ENCODE measurements around the gene COPE.
"Not testable (repeated sequence)": the region's sequence is repeated elsewhere in the genome, so short reads cannot be mapped to it uniquely, and the experiment has no call there.

The COPE gene

DNA sequence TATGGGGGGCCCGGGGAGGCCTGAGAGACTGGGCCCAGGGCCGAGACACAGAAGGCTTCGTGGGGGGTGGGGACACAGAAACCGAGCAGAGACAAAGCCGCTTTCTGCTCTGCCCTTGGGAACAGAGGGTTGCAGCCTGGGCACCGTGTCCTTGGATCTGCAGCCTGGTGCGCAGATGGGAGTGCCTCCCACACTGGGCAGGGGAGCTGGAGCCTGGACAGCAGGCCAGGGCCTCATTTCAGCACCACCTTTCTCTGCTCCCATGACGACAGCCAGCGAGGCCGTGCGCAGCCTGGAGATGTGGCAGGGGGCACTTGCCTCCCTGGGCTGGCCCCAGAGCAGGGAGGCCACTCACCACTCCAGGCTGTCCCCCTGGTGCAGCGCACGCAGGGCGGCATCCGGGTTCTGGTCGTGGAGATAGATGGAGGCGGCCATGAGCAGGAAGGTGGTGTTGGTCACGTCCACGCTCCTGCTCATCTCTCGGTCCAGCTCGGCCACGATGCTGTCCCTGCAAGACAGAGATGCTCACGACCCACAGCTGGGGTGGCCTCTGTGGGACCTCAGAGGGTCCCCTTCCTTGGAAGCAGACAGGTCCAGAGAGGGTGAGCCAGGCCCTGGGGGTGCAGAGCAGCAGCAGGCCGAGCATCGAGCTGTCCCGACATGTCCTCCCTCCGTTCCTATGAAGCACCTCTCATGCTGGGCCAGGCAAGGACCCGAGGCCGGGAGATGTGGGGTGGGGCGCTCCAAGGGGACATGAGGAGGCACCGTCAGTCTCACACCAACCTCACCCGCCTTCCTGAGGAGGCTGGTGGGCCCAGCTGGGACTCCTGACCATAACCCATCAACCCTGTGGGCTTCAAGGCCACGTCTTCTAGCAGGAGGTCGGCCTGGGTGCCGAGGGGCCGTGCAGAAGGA is 12.3 kb downstream of the COPE start:
- Histone ChIP-seq H3K27me3 (ENCODE audit: insufficient read depth, low read length) (no peaks in the 10 kb centered on the region), H3K79me2 (ENCODE audit: control insufficient read depth, insufficient read depth, low read length, unreplicated experiment) (no peaks in the 10 kb centered on the region), H3K4me1 (ENCODE audit: control insufficient read depth, insufficient read depth, low read length, unreplicated experiment) (no peaks in the 10 kb centered on the region), H3K27ac (ENCODE audit: low read depth, low read length) (no peak overlapping the region), H2AFZ (ENCODE audit: low read length, unreplicated experiment) (no peak overlapping the region), H3K36me3 (ENCODE audit: insufficient read depth, low read length) (no peaks in the 10 kb centered on the region), H3K4me3 (ENCODE audit: low read depth, low read length) (no peak overlapping the region)

DNA sequence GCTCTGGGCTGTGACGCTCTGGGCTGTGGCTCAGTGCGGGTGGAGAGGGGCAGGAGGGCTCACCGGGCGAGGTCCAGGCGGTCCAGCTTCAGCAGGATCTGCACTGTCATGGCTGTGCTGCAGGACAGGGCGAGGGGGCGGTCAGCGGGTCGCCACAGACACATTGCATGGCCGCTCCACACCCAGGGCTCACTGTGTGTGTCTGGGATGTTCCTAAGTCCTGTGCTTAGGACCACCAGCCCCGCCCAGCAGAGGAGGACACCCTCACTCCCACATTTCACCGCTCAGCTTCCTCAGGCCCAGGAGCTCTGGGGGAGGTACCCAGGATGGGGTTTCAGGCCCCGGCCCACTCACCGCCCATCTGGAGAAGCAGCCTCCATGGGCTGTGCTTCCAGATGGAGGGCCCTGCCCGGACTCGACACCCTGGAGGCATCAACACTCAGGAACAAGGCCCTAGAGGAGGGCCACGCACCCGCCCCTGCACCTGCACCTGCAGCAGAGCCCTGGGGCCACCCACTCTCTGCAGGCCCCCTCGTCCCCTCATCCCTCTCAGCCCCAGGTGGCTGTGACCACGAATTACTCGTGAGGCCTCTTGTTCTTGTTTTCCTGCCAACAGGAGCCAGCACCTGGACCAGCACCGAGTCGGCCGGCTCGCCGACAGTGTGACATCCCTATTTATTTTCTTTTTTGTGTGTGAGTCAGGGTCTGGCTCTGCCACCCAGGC is 13.5 kb downstream of the COPE start:
- no peak overlapping the region for H3K27ac ChIP-seq (ENCODE audit: low read depth, low read length)
- H3K36me3 ChIP-seq (ENCODE audit: insufficient read depth, low read length): no peaks in the 10 kb centered on the region
- no peaks in the 10 kb centered on the region for H3K4me1 ChIP-seq (ENCODE audit: control insufficient read depth, insufficient read depth, low read length, unreplicated experiment)
- H2AFZ ChIP-seq (ENCODE audit: low read length, unreplicated experiment): no peak overlapping the region
- no peaks in the 10 kb centered on the region for H3K79me2 ChIP-seq (ENCODE audit: control insufficient read depth, insufficient read depth, low read length, unreplicated experiment)
- H3K4me3 ChIP-seq (ENCODE audit: low read depth, low read length): no peak overlapping the region
- H3K27me3 ChIP-seq (ENCODE audit: insufficient read depth, low read length): no peaks in the 10 kb centered on the region

- Histone ChIP-seq H3K79me2 (ENCODE audit: control insufficient read depth, insufficient read depth, low read length, unreplicated experiment) (no peaks in the 10 kb centered on the region), H2AFZ (ENCODE audit: low read length, unreplicated experiment) (no peak overlapping the region), H3K27ac (ENCODE audit: low read depth, low read length) (no peak overlapping the region), H3K4me1 (ENCODE audit: control insufficient read depth, insufficient read depth, low read length, unreplicated experiment) (no peaks in the 10 kb centered on the region), H3K4me3 (ENCODE audit: low read depth, low read length) (no peak overlapping the region), H3K27me3 (ENCODE audit: insufficient read depth, low read length) (no peaks in the 10 kb centered on the region), H3K36me3 (ENCODE audit: insufficient read depth, low read length) (no peaks in the 10 kb centered on the region)
These were observed 14.1 kb downstream of the COPE start for GRCh38 chr19:18905058-18905456.

DNA sequence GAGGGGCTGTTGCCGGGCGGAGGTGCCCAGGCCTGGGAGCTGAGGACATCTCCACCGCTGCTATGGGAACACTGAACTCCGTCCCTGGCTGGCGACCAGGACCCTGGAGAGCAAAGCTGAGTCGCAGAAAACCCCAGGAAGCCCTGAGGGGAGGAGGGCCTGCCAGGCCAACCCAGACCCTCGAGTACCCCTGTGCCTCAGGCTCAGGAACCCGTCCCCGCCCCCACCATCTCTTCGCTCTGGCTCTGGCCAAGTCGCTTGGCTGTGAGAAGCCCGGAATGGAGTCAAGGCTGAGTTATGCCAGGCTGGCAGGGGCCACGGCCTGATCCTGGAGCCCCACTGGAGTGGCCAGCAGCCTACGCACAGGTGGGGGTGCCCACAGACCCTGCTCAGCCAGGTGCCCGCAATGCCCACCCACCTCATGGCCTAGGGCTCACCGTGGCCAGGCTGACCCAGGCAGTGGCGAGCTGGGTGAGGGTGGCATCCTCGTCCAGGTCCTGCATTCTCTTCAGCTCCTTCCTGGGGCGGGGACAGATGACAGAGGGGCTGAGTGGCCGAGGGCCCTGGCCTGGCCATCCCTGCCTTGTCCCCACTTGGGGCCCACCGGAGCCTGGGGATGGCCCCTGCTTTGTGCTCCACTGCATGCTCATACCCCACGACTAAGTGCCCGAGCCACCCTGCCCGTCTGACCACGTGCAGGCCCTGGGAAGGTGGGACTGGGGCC is 14.7 kb downstream of the COPE start:
- no peaks in the 10 kb centered on the region for H3K4me1 ChIP-seq (ENCODE audit: control insufficient read depth, insufficient read depth, low read length, unreplicated experiment)
- no peaks in the 10 kb centered on the region for H3K36me3 ChIP-seq (ENCODE audit: insufficient read depth, low read length)

DNA sequence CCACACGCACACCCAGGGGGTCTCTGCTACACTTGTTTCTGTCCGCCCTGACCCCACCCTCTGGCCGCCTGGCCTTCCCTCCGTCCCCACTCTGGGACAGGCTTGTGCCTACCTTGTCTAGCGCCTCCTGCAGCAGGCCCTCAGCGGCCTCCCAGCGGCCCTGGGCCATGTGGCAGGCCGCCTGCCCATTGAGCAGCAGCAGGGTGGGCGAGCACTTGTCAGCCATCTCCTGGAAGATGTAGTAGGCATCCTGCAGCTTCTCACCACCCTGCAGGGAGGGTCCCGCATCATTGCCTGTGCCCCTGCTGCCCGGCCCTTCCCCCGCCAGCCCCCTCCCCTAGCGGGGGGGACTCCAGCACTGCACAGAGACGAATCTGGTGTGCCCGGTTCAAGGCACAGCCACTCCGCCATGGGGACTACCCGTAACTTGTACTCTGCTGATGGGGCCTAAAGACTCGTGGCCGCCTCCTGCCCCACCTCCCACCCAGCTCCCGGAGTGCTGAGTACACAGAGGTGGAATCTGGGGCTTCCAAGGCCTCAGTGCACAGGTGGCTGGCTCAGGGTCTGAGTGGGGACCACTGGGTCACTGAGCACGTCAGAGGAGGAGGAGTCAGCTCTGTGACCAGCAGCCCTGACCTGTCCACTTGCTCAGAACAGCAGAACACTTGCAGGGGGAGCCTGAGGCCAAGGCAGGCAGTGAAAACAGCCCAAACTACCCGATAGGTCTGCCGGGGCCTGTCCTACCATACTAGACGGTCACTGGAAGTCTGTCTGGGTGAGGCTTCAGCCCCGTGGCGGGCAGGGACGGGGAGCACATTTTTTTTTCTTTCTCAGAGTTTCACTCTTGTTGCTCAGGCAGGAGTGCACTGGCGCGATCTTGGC is 15.8 kb downstream of the COPE start:
- H3K79me2 ChIP-seq (ENCODE audit: control insufficient read depth, insufficient read depth, low read length, unreplicated experiment): no peaks in the 10 kb centered on the region
- H3K27ac ChIP-seq (ENCODE audit: low read depth, low read length): no peak overlapping the region
- H3K4me3 ChIP-seq (ENCODE audit: low read depth, low read length): no peak overlapping the region
- no peaks in the 10 kb centered on the region for H3K4me1 ChIP-seq (ENCODE audit: control insufficient read depth, insufficient read depth, low read length, unreplicated experiment)
- H3K27me3 ChIP-seq (ENCODE audit: insufficient read depth, low read length): no peaks in the 10 kb centered on the region
- H3K36me3 ChIP-seq (ENCODE audit: insufficient read depth, low read length): no peaks in the 10 kb centered on the region
- H2AFZ ChIP-seq (ENCODE audit: low read length, unreplicated experiment): no peak overlapping the region

More for the DNA sequence above, 14.7 kb downstream of the COPE start:
- Histone ChIP-seq H3K4me3 (ENCODE audit: low read depth, low read length) (no peak overlapping the region), H3K79me2 (ENCODE audit: control insufficient read depth, insufficient read depth, low read length, unreplicated experiment) (no peaks in the 10 kb centered on the region), H3K27ac (ENCODE audit: low read depth, low read length) (no peak overlapping the region), H2AFZ (ENCODE audit: low read length, unreplicated experiment) (no peak overlapping the region), H3K27me3 (ENCODE audit: insufficient read depth, low read length) (no peaks in the 10 kb centered on the region)

DNA sequence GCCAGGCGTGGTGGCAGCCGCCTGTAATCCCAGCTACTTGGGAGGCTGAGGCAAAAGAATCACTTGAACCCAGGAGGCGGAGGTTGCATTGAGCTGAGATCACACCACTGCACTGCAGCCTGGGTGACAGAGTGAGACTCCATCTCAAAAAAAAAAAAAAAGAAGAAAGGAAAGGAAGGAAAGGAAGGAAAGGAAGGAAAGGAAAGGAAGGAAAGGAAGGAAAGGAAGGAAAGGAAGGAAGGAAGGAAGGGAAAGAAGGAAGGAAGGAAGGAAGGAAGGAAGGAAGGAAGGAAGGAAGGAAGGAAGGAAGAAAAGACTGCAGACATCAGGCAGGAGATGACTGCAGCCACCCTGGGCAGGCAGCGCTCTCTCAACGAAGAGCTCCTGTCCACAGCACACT is 16.7 kb downstream of the COPE start:
- H3K4me3 ChIP-seq (ENCODE audit: low read depth, low read length); H2AFZ ChIP-seq (ENCODE audit: low read length, unreplicated experiment); H3K4me1 ChIP-seq (ENCODE audit: control insufficient read depth, insufficient read depth, low read length, unreplicated experiment); H3K27ac ChIP-seq (ENCODE audit: low read depth, low read length); H3K27me3 ChIP-seq (ENCODE audit: insufficient read depth, low read length); H3K36me3 ChIP-seq (ENCODE audit: insufficient read depth, low read length); H3K79me2 ChIP-seq (ENCODE audit: control insufficient read depth, insufficient read depth, low read length, unreplicated experiment): not testable (repeated sequence)

DNA sequence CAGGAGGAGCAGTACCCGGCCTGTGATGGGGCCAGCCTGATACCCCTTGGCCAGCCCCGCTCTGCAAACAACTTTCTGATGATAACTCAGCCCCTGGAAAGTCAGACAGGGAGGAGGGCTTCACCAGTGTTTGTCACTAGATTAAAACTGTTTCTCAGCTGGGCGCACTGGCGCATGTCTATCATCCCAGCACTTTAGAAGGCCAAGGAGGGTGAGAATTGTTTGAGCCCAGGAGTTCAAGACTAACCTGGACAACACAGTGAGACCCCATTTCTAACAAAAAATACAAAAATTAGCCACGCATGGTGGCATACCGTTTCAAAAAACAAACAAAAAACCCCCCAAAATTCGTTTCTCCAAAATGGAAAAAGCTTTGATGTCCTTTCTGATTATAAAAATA is 17.7 kb downstream of the COPE start:
- H2AFZ ChIP-seq (ENCODE audit: low read length, unreplicated experiment): no peak overlapping the region
- H3K4me1 ChIP-seq (ENCODE audit: control insufficient read depth, insufficient read depth, low read length, unreplicated experiment): no peaks in the 10 kb centered on the region
- no peak overlapping the region for H3K27ac ChIP-seq (ENCODE audit: low read depth, low read length)
- no peaks in the 10 kb centered on the region for H3K79me2 ChIP-seq (ENCODE audit: control insufficient read depth, insufficient read depth, low read length, unreplicated experiment)
- H3K4me3 ChIP-seq (ENCODE audit: low read depth, low read length): no peak overlapping the region
- H3K27me3 ChIP-seq (ENCODE audit: insufficient read depth, low read length): no peaks in the 10 kb centered on the region
- H3K36me3 ChIP-seq (ENCODE audit: insufficient read depth, low read length): no peaks in the 10 kb centered on the region

DNA sequence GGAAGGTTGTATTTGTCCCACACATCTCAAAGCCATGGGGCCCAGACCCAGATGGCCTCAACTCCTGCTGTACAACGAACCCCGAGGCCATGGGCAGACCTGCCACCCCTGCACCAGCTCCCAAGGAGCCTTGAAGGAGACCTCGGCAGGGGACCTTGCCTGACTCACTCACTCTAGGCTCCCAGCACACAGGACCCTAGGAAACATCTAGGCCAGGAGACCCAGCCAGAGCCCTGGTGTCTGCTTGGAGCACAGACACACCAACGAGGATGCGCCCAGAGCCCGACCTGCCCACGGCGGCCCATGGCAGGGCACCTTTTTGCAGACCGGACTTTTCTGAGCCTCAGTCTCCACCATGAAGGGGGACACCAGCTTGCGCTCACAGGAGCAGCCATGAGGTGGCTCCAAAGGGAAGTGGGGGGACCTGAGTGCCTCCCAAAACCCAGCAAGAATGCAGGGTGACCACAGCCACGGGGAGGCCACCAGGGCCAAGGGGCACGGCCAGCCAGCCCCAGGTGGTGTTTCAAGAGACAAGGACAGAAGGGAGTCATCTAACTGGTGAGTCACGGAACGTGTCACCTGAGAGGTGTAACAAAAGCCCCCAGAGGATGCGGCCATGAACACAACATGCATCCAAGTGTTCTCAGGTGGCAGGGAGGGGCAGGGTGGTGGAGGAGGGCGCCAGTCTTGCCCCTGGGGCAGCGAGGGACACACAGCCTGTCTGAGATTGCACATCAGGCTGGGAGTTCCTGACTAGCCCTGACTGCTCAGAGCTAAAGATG is 18.3 kb downstream of the COPE start:
- Histone ChIP-seq H3K79me2 (ENCODE audit: control insufficient read depth, insufficient read depth, low read length, unreplicated experiment) (no peaks in the 10 kb centered on the region), H3K27me3 (ENCODE audit: insufficient read depth, low read length) (no peaks in the 10 kb centered on the region), H3K36me3 (ENCODE audit: insufficient read depth, low read length) (no peaks in the 10 kb centered on the region), H3K4me1 (ENCODE audit: control insufficient read depth, insufficient read depth, low read length, unreplicated experiment) (no peaks in the 10 kb centered on the region), H2AFZ (ENCODE audit: low read length, unreplicated experiment) (no peak overlapping the region), H3K27ac (ENCODE audit: low read depth, low read length) (no peak overlapping the region), H3K4me3 (ENCODE audit: low read depth, low read length) (no peak overlapping the region)

DNA sequence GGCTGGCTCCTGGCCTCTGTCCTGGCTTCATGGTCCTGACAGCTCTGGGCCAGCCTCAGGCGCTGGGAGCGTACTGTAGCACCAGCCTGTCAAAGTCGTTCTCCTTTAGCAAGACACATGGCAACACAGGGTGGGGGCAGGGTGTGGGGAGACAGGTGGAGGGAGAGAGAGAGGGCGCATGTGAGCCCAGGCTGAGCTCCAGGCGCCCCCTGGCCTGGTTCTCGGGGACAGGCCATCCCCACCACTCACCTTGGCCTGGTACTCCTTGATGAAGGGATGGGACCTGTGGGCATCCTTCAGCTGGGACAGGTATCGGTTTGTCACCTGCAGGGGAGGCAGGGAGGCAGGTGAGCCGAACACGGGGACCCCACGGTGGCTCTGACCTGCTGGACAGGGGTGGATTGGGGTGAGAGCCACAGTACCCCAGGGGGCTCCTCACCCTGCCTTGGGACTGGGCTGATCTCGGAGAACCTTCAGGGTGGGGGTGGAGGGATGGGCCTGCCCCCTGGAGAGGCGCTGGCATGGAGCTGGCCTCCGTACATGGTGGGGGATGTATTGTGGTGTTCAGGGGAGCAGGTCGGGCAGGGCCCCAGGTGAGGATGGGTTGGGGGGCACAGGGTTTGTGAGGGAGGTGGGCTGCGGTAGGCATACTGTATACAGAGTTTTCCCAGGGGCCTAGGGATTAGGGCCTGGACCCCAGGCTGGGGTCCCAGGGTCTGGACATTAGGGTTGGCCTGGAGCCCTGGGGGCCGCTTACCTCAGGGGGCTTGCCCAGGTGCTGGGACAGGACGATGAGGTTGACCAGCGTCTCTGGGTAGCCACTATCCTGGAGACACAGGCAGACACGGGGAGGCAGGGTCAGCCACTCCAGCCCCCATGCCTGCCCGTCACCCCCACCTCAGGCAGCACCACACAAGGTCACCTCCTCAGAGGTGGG is 19.3 kb downstream of the COPE start:
- Histone ChIP-seq H2AFZ (ENCODE audit: low read length, unreplicated experiment) (no peak overlapping the region), H3K27me3 (ENCODE audit: insufficient read depth, low read length) (no peaks in the 10 kb centered on the region), H3K4me1 (ENCODE audit: control insufficient read depth, insufficient read depth, low read length, unreplicated experiment) (no peaks in the 10 kb centered on the region), H3K36me3 (ENCODE audit: insufficient read depth, low read length) (no peaks in the 10 kb centered on the region), H3K79me2 (ENCODE audit: control insufficient read depth, insufficient read depth, low read length, unreplicated experiment) (no peaks in the 10 kb centered on the region), H3K27ac (ENCODE audit: low read depth, low read length) (no peak overlapping the region), H3K4me3 (ENCODE audit: low read depth, low read length) (no peak overlapping the region)

All from ACC112 (cell line).